GM15510 (cell line): Measurements from ENCODE around the gene SEMA4G.

Experiments used
- POLR2A ChIP-seq: IDR thresholded peaks from 3 replicates; pipeline ENCODE4 v1.6.1; 2011; ENCODE audit warnings: borderline replicate concordance; ENCODE audit not compliant: insufficient read length; ENCODE audit errors: extremely low read depth

Gene SEMA4G

DNA sequence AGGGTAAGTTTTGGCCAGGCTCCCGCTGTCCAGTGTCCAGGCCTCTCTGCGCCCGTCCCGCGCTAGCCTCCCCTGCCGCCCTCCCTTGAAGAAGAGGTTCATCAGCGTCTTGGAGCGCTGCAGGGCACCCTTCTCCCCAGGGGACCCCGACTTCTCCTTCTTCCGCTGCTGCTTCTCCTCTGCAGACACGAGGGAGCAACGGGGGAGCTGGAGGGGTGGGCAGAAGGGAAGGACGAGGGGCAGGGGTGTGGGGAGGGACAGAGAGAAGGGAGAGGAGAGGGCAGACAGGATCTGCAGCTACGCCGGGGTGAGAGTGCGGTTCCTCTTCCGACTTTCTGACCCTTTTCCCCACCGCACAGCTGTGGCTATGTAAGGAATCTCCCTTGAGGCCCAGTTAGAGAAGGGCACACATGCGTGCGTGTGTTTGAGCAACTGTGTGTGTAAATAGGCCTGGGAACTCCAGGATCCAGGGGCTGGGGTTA lies 48.9 kb downstream of the SEMA4G start:
- no peak for TF ChIP-seq POLR2A

GRCh38 chr10:101018600-101019439 lies 49.5 kb downstream of the SEMA4G start:
- TF ChIP-seq POLR2A: no peak
